PFSK-1 (cell line): ENCODE measurements around the gene PTPRN2.

Experiments used
- POLR2AphosphoS5 ChIP-seq: IDR thresholded peaks from 2 replicates; pipeline ENCODE4 v1.6.1; 2012; ENCODE audit warnings: low read depth, mild to moderate bottlenecking, control low read depth, low read length, moderate library complexity
- TF ChIP-seq, protein P1 (sequence below), 2 experiments: IDR thresholded peaks; 2 replicates each; pipeline versions ENCODE4 v1.6.1 to v1.8.0; 2011 to 2012; ENCODE audit warnings: low read depth in 2 of 2, low read length in 2 of 2, control low read depth in 1 of 2, inconsistent platforms in 1 of 2, mild to moderate bottlenecking in 1 of 2, moderate library complexity in 1 of 2; ENCODE audit not compliant: insufficient read depth in 1 of 2

DNA sequence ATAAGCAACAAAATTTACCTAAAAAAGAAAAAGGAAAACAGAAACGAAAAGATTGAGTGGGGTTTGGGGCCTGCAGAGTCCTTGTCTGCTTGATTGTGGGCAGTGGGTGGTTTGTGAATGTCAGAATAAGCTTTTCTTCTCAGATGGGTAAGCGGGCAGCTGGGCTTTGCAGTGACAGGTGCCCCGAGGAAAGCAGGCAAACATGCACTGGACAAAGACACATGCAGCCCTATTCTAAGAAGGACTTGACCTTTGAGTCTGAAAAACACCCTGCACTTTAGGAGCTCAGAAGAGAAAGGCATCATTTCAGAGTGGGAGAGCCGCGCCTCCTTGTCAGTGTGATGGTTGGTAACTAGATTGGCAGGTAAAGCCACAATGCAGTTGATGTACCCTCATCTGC, 562.7 kb downstream of the PTPRN2 start:
- no peak for TF ChIP-seq POLR2AphosphoS5
- TF ChIP-seq, protein P1, sequence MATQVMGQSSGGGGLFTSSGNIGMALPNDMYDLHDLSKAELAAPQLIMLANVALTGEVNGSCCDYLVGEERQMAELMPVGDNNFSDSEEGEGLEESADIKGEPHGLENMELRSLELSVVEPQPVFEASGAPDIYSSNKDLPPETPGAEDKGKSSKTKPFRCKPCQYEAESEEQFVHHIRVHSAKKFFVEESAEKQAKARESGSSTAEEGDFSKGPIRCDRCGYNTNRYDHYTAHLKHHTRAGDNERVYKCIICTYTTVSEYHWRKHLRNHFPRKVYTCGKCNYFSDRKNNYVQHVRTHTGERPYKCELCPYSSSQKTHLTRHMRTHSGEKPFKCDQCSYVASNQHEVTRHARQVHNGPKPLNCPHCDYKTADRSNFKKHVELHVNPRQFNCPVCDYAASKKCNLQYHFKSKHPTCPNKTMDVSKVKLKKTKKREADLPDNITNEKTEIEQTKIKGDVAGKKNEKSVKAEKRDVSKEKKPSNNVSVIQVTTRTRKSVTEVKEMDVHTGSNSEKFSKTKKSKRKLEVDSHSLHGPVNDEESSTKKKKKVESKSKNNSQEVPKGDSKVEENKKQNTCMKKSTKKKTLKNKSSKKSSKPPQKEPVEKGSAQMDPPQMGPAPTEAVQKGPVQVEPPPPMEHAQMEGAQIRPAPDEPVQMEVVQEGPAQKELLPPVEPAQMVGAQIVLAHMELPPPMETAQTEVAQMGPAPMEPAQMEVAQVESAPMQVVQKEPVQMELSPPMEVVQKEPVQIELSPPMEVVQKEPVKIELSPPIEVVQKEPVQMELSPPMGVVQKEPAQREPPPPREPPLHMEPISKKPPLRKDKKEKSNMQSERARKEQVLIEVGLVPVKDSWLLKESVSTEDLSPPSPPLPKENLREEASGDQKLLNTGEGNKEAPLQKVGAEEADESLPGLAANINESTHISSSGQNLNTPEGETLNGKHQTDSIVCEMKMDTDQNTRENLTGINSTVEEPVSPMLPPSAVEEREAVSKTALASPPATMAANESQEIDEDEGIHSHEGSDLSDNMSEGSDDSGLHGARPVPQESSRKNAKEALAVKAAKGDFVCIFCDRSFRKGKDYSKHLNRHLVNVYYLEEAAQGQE (IDR thresholded peaks at IDR 0.05; ENCODE audit: insufficient read depth in 1 of 2, low read depth in 2 of 2, low read length in 2 of 2) = no peak
